Kidney (tissue), 14 donors: ENCODE results near the gene BMF. TPM values are rescaled to one million over a fixed set of nuclear protein-coding genes. Genes with fewer than 3 reads are reported as not detected.
"Not testable (repeated sequence)": the region's sequence is repeated elsewhere in the genome, so short reads cannot be mapped to it uniquely, and the experiment has no call there.

ENCODE experiments used
- DNase-seq, 5 donors: peaks; one replicate each; pipeline ENCODE4 v3.0.0-alpha.2; 2013 to 2020
- FAIRE-seq: peaks from 2 replicates; lab custom pipeline; 2012; peaks lifted over from hg19 to GRCh38; lab: Jason Lieb, UNC
- H3K27ac ChIP-seq, 2 donors: one replicate each; pipeline ENCODE4 v1.7.0; 2013; ENCODE audit warnings: low read depth in 2 of 2, low read length in 2 of 2, inconsistent platforms in 1 of 2
- H3K27me3 ChIP-seq: one replicate; pipeline ENCODE4 v1.7.1; 2013; ENCODE audit warnings: low read length, inconsistent platforms; ENCODE audit not compliant: control insufficient read depth, insufficient read depth
- H3K36me3 ChIP-seq, 3 donors: one replicate each; pipeline versions ENCODE4 v1.7.0 to v1.7.1; 2013; ENCODE audit warnings: low read length in 3 of 3, control low read depth in 1 of 3, inconsistent platforms in 1 of 3; ENCODE audit not compliant: insufficient read depth in 3 of 3, control insufficient read depth in 2 of 3
- H3K4me1 ChIP-seq, 3 donors: one replicate each; pipeline versions ENCODE4 v1.7.0 to v1.7.1; 2013; ENCODE audit warnings: low read length in 3 of 3, inconsistent platforms in 1 of 3, low read depth in 1 of 3; ENCODE audit not compliant: control insufficient read depth in 2 of 3, insufficient read depth in 2 of 3
- H3K4me3 ChIP-seq, 3 donors: one replicate each; pipeline versions ENCODE4 v1.7.0 to v1.8.1; 2013; ENCODE audit warnings: low read length in 3 of 3, control low read depth in 1 of 3, inconsistent platforms in 1 of 3
- H3K9ac ChIP-seq, 3 donors: one replicate each; pipeline versions ENCODE4 v1.7.0 to v1.7.1; 2013; ENCODE audit warnings: low read length in 3 of 3, control low read depth in 1 of 3, inconsistent platforms in 1 of 3
- H3K9me3 ChIP-seq, 3 donors: one replicate each; pipeline versions ENCODE4 v1.7.0 to v1.7.1; 2013; ENCODE audit warnings: low read length in 3 of 3, control low read depth in 1 of 3, inconsistent platforms in 1 of 3; ENCODE audit not compliant: control insufficient read depth in 2 of 3, insufficient read depth in 1 of 3
- intact Hi-C: fragments of 100-400 bp; cut with DNase I; formaldehyde crosslinking; loops from one replicate; pipeline ENCODE4 v1.11.1; 2022
- polyA plus RNA-seq: library from polyadenylated mRNA; stranded (reverse); fragments of 350-450 nt; fragmentation: Illumina TruSeq; extraction: RNeasy Lipid Tissue Mini Kit (QIAGEN cat#74804); gene quantifications from one replicate; pipeline ENCODE4 v1.2.3, GENCODE V29; 2014; ENCODE audit warnings: low read depth, low replicate concordance; ENCODE audit not compliant: insufficient read depth
- total RNA-seq: library from RNA; stranded (reverse); fragmentation: NEBNext Ultra II Directional; extraction: Animal tissue kit (Norgen Biotek cat#: 25700); gene quantifications from one replicate; pipeline ENCODE4 v1.2.1, GENCODE V29; 2021
- TF ChIP-seq, protein P1 (sequence below): IDR thresholded peaks from 3 replicates; pipeline ENCODE4 v1.5.1; 2012; ENCODE audit warnings: mild to moderate bottlenecking, moderate library complexity, borderline replicate concordance; ENCODE audit not compliant: insufficient read depth; ENCODE audit errors: extremely low read depth
- donor health status: control.
- donor health status: control.
- donor health status: control.
- donor health status: control.
- donor health status: control.
- donor health status: DM: yes; HTN: yes; CAD: no.
- donor health status: Normal renal cell carcinoma (clear cell type).

The BMF gene
- total and polyA plus RNA-seq, 2 donors from 2014 or later: 3.6 to 19.7 TPM

DNA sequence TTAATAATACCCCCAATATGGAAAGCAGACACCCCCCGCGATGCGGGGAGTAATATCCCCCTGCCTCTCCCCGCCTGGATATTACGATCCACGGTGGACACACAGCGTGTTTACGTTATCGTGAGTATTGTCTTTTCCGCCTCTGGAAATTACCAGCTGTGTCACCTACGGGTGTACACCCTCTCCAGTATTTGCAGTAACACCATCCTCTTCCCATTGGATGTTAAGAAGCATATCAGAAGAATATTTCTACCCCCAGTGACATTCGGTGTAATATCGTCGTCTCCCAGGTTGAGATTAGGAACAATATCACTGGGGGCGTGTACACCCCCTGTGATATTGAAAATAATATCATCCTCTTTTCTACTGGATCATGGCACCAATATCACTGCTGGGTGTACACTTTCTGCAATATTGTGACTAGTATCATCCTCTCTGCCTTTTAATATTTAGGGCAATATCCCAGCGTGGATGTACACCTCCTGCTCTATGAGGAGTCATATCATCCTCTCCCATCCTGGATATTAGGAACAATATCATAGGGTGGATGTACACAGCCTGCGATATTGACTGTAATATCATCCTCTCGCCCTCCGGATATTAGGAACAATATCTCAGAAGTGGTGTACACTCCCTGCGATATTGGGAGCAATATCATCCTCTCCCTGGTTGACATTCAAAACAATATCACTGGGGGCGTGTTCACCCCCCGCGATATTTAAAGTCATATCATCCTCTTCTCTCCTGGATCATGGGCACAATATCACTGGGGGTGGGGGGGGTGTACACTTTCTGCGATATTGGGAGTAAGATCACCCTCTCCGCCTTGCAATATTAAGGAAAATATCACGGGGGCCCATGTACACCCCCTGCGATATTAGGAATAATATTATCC lies 20.3 kb upstream of the BMF start:
- TF ChIP-seq, protein P1, sequence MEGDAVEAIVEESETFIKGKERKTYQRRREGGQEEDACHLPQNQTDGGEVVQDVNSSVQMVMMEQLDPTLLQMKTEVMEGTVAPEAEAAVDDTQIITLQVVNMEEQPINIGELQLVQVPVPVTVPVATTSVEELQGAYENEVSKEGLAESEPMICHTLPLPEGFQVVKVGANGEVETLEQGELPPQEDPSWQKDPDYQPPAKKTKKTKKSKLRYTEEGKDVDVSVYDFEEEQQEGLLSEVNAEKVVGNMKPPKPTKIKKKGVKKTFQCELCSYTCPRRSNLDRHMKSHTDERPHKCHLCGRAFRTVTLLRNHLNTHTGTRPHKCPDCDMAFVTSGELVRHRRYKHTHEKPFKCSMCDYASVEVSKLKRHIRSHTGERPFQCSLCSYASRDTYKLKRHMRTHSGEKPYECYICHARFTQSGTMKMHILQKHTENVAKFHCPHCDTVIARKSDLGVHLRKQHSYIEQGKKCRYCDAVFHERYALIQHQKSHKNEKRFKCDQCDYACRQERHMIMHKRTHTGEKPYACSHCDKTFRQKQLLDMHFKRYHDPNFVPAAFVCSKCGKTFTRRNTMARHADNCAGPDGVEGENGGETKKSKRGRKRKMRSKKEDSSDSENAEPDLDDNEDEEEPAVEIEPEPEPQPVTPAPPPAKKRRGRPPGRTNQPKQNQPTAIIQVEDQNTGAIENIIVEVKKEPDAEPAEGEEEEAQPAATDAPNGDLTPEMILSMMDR: no peak
- FAIRE-seq (no peak), DNase-seq (no peak)
- no peaks in the 10 kb centered on the region for H3K27me3 ChIP-seq
- no peak overlapping the region for H3K9ac ChIP-seq
- H3K4me1 ChIP-seq: no peaks in the 10 kb centered on the region
- no peaks in the 10 kb centered on the region for H3K36me3 ChIP-seq
- no peak overlapping the region for H3K4me3 ChIP-seq
- no peaks in the 10 kb centered on the region for H3K9me3 ChIP-seq
- no peak overlapping the region for H3K27ac ChIP-seq
- intact Hi-C loops: no loop called here

DNA sequence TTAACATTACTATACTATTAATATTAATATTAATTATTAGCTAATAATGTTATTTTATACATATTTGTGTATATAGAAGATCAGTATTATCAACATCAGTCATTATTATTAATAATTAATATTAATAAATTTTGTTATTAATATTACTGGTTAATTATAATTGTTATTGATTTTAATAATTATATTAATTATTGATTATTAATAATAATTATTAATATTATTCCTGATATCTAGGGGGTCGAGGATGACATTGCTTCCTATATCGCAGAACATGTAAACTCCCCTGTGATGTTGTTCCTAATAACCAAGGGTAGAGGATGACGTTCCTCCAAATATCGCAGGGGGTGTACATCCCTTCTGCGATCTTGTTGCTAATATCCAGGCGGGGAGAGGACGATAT lies 17.3 kb upstream of the BMF start:
- H3K27me3 ChIP-seq: no peaks in the 10 kb centered on the region
- H3K4me3 ChIP-seq: no peak overlapping the region
- no peak overlapping the region for H3K27ac ChIP-seq
- H3K4me1 ChIP-seq: no peaks in the 10 kb centered on the region
- H3K9me3 ChIP-seq: no peaks in the 10 kb centered on the region
- peak; percentile 99 for FAIRE-seq
- TF ChIP-seq, protein P1: no peak
- no peaks in the 10 kb centered on the region for H3K36me3 ChIP-seq
- no peak for DNase-seq
- intact Hi-C loops: no loop called here
- no peak overlapping the region for H3K9ac ChIP-seq

DNA sequence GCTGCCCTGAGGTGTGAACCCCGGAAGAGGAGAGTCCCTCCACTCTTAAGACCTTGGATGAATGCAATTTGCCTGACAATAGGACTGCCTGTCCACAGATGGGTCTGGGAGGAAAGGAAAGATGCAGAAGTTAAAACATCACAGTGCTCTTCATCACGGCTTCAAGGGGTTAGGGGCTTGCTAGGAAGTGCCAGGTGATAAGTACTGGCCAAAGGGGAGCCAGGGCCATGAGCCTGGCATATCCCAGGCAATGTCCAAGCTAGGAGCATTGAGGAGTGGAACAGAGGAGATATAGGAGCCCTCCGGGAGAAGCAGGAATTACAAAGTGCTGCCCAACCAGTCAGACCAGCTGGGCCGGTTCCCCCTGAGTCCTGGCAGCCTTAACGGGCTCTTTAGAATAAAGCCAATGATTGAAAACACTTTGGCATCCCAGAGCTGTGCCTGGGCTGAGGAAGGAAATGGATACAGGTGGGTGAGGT lies 16.2 kb upstream of the BMF start:
- intact Hi-C loops, H3K4me3 ChIP-seq, H3K27ac ChIP-seq, H3K9me3 ChIP-seq, H3K36me3 ChIP-seq, H3K9ac ChIP-seq, H3K27me3 ChIP-seq, H3K4me1 ChIP-seq, FAIRE-seq: not testable (repeated sequence)
- peak in 1 of 5 donors; percentile 42 for DNase-seq

GRCh38 chr15:40124333-40124732 lies 15.7 kb upstream of the BMF start:
- intact Hi-C loops, H3K4me3 ChIP-seq, H3K27ac ChIP-seq, H3K9ac ChIP-seq, H3K4me1 ChIP-seq, H3K36me3 ChIP-seq, H3K9me3 ChIP-seq, H3K27me3 ChIP-seq, DNase-seq, FAIRE-seq: not testable (repeated sequence)

DNA sequence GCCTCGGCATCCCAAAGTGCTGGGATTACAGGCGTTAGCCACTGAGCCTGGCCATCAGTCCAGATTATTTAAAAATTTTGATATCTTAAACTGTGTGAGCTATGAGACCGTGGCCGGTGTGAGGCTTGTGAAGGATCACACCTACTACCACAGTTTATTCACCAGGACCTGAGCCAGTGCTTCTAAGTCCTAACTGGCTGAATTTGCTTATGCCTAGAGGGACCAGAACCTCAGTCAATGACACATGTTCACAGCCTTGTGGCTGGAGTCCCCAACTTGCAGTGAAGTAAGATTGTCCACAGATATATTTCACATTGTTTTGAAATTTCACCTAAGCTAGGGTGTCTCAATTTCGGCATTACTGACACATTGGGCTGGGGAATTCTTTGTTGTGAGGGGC lies 15.2 kb upstream of the BMF start:
- H3K27me3 ChIP-seq, H3K4me3 ChIP-seq, H3K36me3 ChIP-seq, H3K4me1 ChIP-seq, H3K9me3 ChIP-seq, H3K9ac ChIP-seq, FAIRE-seq, DNase-seq, intact Hi-C loops, H3K27ac ChIP-seq: not testable (repeated sequence)

- H3K4me1 ChIP-seq, H3K9ac ChIP-seq, H3K27ac ChIP-seq, FAIRE-seq, H3K4me3 ChIP-seq, intact Hi-C loops, H3K36me3 ChIP-seq, DNase-seq, H3K9me3 ChIP-seq, H3K27me3 ChIP-seq: not testable (repeated sequence)
Observed at GRCh38 chr15:40122989-40123388, 14.3 kb upstream of the BMF start.
